Right renal cortex interstitium (tissue), 3 donors: ENCODE results near the gene ENTPD6. TPM values are rescaled to one million over a fixed set of nuclear protein-coding genes. Genes with fewer than 3 reads are reported as not detected.

Source experiments
- DNase-seq, 3 donors: peaks; one replicate each; pipeline ENCODE4 v3.0.0-alpha.2; 2013; ENCODE audit warnings: low read depth in 3 of 3, low spot score in 2 of 3
- polyA plus RNA-seq, 3 donors: library from polyadenylated mRNA; unstranded; fragments of 120-200 nt; gene quantifications; one replicate each; pipeline ENCODE4 v1.2.1, GENCODE V29; 2013; ENCODE audit not compliant: insufficient read length in 3 of 3

The ENTPD6 gene
- polyA plus RNA-seq, 3 donors: 33.8 to 38.3 (median 37.2) TPM

- DNase-seq: no peak
Measured at GRCh38 chr20:25187635-25188034, 7.9 kb upstream of the ENTPD6 start.

GRCh38 chr20:25188218-25188617, 7.3 kb upstream of the ENTPD6 start:
- DNase-seq: no peak

DNA sequence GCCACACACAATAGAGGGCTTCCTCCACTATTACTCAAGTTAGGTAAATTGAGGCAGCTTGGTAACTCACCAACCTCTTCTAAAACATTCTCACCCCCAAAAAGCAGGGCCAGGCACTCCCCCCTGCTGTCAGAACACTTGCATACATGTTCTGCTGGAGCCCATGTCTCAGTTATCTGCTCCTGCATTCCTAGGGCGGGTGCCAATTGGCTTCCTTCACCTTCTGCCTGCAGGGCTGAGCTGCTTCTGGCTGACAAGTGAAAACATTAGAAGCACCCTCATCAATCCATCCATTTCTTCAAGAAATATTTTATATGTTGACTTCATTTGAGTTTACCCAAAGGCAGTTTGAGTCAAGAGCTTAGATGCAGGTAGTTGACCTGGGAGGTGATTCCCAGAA, 4.5 kb upstream of the ENTPD6 start:
- no peak for DNase-seq

DNA sequence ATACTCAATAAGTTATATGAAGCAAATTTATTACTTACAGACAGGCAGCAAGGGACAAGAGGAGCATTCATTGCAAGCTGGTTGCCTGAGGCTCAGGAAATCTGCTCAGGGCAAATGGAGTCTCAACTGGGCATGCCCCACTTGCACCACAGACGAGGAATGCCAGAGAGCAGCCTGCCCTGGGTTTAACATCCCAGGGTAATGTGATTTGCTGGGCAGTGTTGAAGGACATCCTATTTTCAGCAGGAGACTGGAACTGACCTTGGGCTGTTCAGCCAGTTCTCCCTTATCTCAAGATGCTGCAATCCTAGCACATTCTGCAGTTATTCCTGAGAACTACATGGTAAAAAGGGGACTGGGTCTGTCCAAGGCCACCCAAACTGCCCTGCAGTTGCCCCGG, 3.8 kb upstream of the ENTPD6 start:
- DNase-seq: no peak

GRCh38 chr20:25193843-25194242, 1.7 kb upstream of the ENTPD6 start:
- no peak for DNase-seq

- DNase-seq: no peak
Measured at GRCh38 chr20:25194333-25194972, 1.1 kb upstream of the ENTPD6 start.

- DNase-seq: peak; percentile 10 to 16 (median 14)
Measured at GRCh38 chr20:25195962-25196785, 662 bp downstream of the ENTPD6 start.

- peak in 2 of 3 donors; percentile 4 to 7 for DNase-seq
Measured at GRCh38 chr20:25196786-25197120, 1.2 kb downstream of the ENTPD6 start.

- no peak for DNase-seq
Measured at GRCh38 chr20:25197183-25197869, 1.8 kb downstream of the ENTPD6 start.

DNA sequence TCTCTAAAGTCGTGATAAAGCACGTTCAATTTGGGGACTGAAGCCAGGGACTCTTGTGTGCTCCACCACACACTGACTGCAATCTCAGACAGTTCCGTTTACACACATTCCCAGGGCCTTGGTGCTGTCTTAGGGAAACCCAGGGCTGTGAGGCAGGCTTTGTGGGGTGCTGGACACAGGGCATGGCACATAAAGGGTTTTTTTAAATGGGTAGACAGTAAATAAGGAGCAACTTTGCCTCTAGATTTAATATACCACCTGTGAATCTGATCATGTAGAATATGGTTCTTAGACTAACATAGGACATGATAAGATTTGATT, 2.3 kb downstream of the ENTPD6 start:
- DNase-seq: no peak

GRCh38 chr20:25198663-25199383, 3.3 kb downstream of the ENTPD6 start:
- no peak for DNase-seq

- no peak for DNase-seq
Measured at GRCh38 chr20:25199473-25200260, 4.2 kb downstream of the ENTPD6 start.

GRCh38 chr20:25203089-25203488, 7.6 kb downstream of the ENTPD6 start:
- DNase-seq: no peak

DNA sequence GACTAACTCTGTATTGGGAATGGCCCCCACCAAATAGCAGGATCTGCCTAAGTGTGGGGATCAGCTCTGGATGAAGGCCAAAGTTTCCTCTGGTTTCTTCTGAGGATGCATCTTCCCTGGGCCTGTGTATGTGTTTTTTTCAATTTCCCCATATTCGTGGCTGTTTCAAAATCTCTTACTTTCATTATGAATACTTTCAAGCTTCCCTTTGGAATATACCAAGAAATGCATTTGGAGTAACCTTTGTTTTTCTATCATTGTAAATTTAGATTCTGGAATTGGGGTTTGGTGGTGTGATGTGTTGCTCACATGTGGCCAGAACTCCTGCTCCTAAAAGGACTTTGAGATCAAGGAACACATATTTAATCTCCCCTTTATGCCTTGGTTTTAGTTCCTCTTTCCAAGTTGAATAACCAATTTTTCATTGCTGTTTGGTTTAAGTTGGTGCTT, 8.4 kb downstream of the ENTPD6 start:
- no peak for DNase-seq

DNA sequence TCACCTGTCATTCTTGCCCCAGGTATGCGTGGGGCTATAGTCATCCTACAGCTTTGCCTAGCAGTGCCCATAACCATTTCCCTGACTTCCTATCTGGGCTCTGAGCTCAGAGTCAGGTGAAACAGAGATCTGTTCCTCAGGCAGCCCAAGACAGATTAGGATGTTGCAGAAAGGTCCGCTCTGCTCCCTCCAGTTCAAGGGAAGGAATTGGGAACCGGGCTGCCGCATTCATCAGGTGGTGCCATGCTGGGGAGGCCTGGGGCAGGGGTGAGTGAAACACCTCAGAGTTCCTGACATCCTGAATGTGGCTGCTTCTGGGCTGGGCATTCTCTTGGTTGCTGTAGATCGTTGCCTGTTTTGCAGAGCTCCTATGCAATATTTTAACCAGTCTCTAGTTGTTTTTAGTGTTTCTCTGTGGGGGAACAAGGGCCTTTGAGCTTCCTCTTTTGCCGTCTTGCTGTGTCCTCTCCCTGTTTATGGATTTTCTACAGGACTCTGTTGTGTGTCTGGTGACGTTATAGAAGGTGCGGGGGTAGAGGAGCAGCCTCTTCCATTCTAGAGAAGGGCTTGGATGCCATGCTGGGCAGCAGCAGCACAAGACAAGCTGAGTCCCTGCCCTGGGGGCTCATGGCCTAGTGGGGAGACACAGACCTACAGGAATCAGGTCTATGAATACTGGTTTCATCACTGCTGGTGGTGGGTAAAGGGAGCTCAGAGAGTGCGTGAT, 9.2 kb downstream of the ENTPD6 start:
- DNase-seq: no peak

GRCh38 chr20:25205277-25206062, 10.0 kb downstream of the ENTPD6 start:
- DNase-seq: no peak

DNA sequence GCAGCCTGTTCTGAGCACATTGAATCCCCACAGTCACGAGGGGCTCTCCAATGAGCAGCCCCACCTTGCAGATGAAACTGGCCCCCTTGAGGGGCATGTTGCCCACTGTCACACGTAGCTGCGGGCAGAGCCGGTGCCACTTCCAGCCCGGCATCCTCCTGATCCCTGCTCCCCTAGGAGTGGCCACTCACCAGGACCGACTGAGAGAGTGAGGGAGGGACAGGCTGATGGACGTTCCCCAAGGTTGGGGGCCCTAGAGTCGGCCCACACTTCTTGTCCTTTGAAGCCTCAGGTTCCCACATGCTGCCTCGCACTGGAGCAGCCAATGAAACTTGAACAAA, 10.5 kb downstream of the ENTPD6 start:
- no peak for DNase-seq

DNA sequence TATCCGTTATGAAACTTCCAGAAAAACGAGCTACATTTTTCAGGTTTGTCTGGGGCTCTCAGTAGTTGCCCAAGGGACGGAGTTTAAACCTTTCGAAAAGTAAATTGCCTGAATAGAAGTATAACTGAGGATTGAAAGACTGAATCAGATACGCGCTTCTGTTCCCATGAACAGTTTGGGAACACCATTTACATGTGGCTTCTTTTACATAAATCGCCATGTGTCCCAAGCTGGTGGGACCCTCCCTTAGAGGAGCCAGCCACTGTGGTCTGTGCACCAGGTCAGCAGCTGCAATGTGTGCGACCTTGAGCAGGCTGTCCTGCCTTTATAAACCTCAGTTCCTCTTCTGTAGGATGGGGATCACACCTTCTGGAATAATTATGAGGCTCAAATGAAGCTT, 11.0 kb downstream of the ENTPD6 start:
- no peak for DNase-seq
